WTC11 (cell line): ENCODE data around the gene CTIF. TPM values are rescaled to one million over a fixed set of nuclear protein-coding genes. Genes with fewer than 3 reads are reported as not detected.

ENCODE experiments used
- ATAC-seq: fragments of 200-7000 bp; cut with Tn5 transposase; 2 replicates; pipeline ENCODE4 v1.10.0; 2021; ENCODE audit warnings: mild to moderate bottlenecking, moderate library complexity
- CTCF ChIA-PET: fragments of 300-600 bp; sonication (Branson Sonifier 250); formaldehyde crosslinking; loops from one replicate; lab custom pipeline; 2021; ENCODE audit warnings: antibody characterized with exemption; lab: Charles Lee
- POLR2A ChIA-PET: fragments of 350-600 bp; sonication (Branson Sonifier 250); formaldehyde crosslinking; loops from one replicate; lab custom pipeline; 2021; ENCODE audit warnings: antibody characterized with exemption; lab: Charles Lee
- DNase-seq: peaks from one replicate; pipeline ENCODE4 v3.0.0; 2021; ENCODE audit warnings: low spot score
- H3K27ac Mint-ChIP-seq: 2 replicates; pipeline ENCODE4 v1.8.0; 2021; ENCODE audit warnings: mixed read lengths
- H3K27me3 Mint-ChIP-seq: 2 replicates; pipeline ENCODE4 v1.8.0; 2021; ENCODE audit warnings: low read depth, mild to moderate bottlenecking, moderate library complexity, mixed read lengths
- H3K36me3 Mint-ChIP-seq: 2 replicates; pipeline ENCODE4 v1.8.0; 2021; ENCODE audit warnings: mixed read lengths
- H3K4me1 Mint-ChIP-seq: 2 replicates; pipeline ENCODE4 v1.8.0; 2022; ENCODE audit warnings: mixed read lengths
- H3K4me3 Mint-ChIP-seq: 2 replicates; pipeline ENCODE4 v1.8.0; 2021; ENCODE audit warnings: mild to moderate bottlenecking, moderate library complexity, mixed read lengths
- H3K9me3 Mint-ChIP-seq: 2 replicates; pipeline ENCODE4 v1.8.0; 2021; ENCODE audit warnings: mixed read lengths
- ATF1 ChIP-seq: sonication (generic); formaldehyde crosslinking; IDR thresholded peaks from 2 replicates; pipeline ENCODE4 v1.8.1; 2023; ENCODE audit warnings: mild to moderate bottlenecking, moderate library complexity, missing genetic modification reagents
- CREM ChIP-seq: sonication (generic); formaldehyde crosslinking; IDR thresholded peaks from 2 replicates; pipeline ENCODE4 v1.8.1; 2022; ENCODE audit warnings: mild to moderate bottlenecking, missing genetic modification reagents, moderate library complexity
- E2F5 ChIP-seq: sonication (generic); formaldehyde crosslinking; IDR thresholded peaks from 2 replicates; pipeline ENCODE4 v1.8.1; 2022; ENCODE audit warnings: mild to moderate bottlenecking, moderate library complexity, missing genetic modification reagents
- ETV6 ChIP-seq: sonication (generic); formaldehyde crosslinking; IDR thresholded peaks from 2 replicates; pipeline ENCODE4 v1.8.1; 2022; ENCODE audit warnings: mild to moderate bottlenecking, missing genetic modification reagents
- FOXP1 ChIP-seq: sonication (generic); formaldehyde crosslinking; IDR thresholded peaks from 2 replicates; pipeline ENCODE4 v1.8.0; 2022; ENCODE audit warnings: missing genetic modification reagents, mild to moderate bottlenecking, moderate library complexity, borderline replicate concordance
- FOXP4 ChIP-seq: sonication (generic); formaldehyde crosslinking; IDR thresholded peaks from 2 replicates; pipeline ENCODE4 v1.8.0; 2022; ENCODE audit warnings: mild to moderate bottlenecking, missing genetic modification reagents
- GABPB1 ChIP-seq: sonication (generic); formaldehyde crosslinking; IDR thresholded peaks from 2 replicates; pipeline ENCODE4 v1.8.1; 2023; ENCODE audit warnings: mild to moderate bottlenecking, missing genetic modification reagents
- GTF2I ChIP-seq: fragments of 250-450 bp; sonication (Bioruptor Pico); conservative IDR thresholded peaks from 2 replicates; pipeline ENCODE4 v1.4.0; 2021; ENCODE audit warnings: mild to moderate bottlenecking
- IRF2 ChIP-seq: sonication (generic); formaldehyde crosslinking; IDR thresholded peaks from 2 replicates; pipeline ENCODE4 v1.8.0; 2022; ENCODE audit warnings: low read depth, missing genetic modification reagents, borderline replicate concordance
- MLX ChIP-seq: sonication (generic); formaldehyde crosslinking; IDR thresholded peaks from 2 replicates; pipeline ENCODE4 v1.8.1; 2023; ENCODE audit warnings: mild to moderate bottlenecking, missing genetic modification reagents, moderate library complexity
- MXD4 ChIP-seq: fragments of 250-450 bp; sonication (Bioruptor Pico); IDR thresholded peaks from 2 replicates; pipeline ENCODE4 v1.8.0; 2021; ENCODE audit warnings: mild to moderate bottlenecking, moderate library complexity, borderline replicate concordance
- PRDM15 ChIP-seq: sonication (generic); formaldehyde crosslinking; IDR thresholded peaks from 2 replicates; pipeline ENCODE4 v1.8.0; 2022; ENCODE audit warnings: missing genetic modification reagents
- RELA ChIP-seq: sonication (generic); formaldehyde crosslinking; IDR thresholded peaks from 2 replicates; pipeline ENCODE4 v1.8.1; 2022; ENCODE audit warnings: missing genetic modification reagents, mild to moderate bottlenecking, borderline replicate concordance
- TEAD1 ChIP-seq: sonication (generic); formaldehyde crosslinking; IDR thresholded peaks from 2 replicates; pipeline ENCODE4 v1.8.0; 2022; ENCODE audit warnings: mild to moderate bottlenecking, missing genetic modification reagents
- ZBTB43 ChIP-seq: sonication (generic); formaldehyde crosslinking; IDR thresholded peaks from 2 replicates; pipeline ENCODE4 v1.8.1; 2023; ENCODE audit warnings: mild to moderate bottlenecking, missing genetic modification reagents
- ZNF219 ChIP-seq: sonication (generic); formaldehyde crosslinking; IDR thresholded peaks from 2 replicates; pipeline ENCODE4 v1.8.0; 2023; ENCODE audit warnings: missing genetic modification reagents, mild to moderate bottlenecking, borderline replicate concordance
- ZNF416 ChIP-seq: fragments of 250-450 bp; sonication (Bioruptor Pico); IDR thresholded peaks from 2 replicates; pipeline ENCODE4 v1.9.0; 2021; ENCODE audit warnings: mild to moderate bottlenecking, inconsistent platforms
- ZNF532 ChIP-seq: fragments of 250-450 bp; sonication (Bioruptor Pico); IDR thresholded peaks from 2 replicates; pipeline ENCODE4 v1.9.0; 2021; ENCODE audit warnings: mild to moderate bottlenecking, borderline replicate concordance
- total RNA-seq: library from RNA; stranded (reverse); gene quantifications from 3 replicates; pipeline ENCODE4 v1.2.3, GENCODE V29; 2021

CTIF gene
- total RNA-seq, 1 experiment from 2014 or later = 28.5 TPM

- TF ChIP-seq ZNF219 (CRISPR knock-in tag) = no peak
- no peak for TF ChIP-seq E2F5
- TF ChIP-seq ATF1 (CRISPR knock-in tag) = no peak
- TF ChIP-seq ZNF532 = no peak
- no peak for TF ChIP-seq TEAD1 (CRISPR knock-in tag)
- no peak for TF ChIP-seq RELA
These were observed 160.9 kb downstream of the CTIF start (continued) for GRCh38 chr18:48699761-48700160.

GRCh38 chr18:48700446-48700845, 161.6 kb downstream of the CTIF start:
- ChIA-PET CTCF (no interaction called here), POLR2A (no interaction called here)
- DNase-seq (no peak), ATAC-seq (no peak)
- Mint-ChIP-seq H3K9me3 (no peaks in the 10 kb centered on the region), H3K27me3 (no peaks in the 10 kb centered on the region), H3K27ac (no peak overlapping the region), H3K4me1 (no peaks in the 10 kb centered on the region), H3K4me3 (no peak overlapping the region), H3K36me3 (no peaks in the 10 kb centered on the region)
- no peak for TF ChIP-seq MLX
- TF ChIP-seq FOXP4 (CRISPR knock-in tag) = no peak
- no peak for TF ChIP-seq FOXP1 (CRISPR knock-in tag)
- no peak for TF ChIP-seq GTF2I (CRISPR knock-in tag)
- no peak for TF ChIP-seq ETV6 (CRISPR knock-in tag)
- no peak for TF ChIP-seq IRF2 (CRISPR knock-in tag)
- TF ChIP-seq ZNF219 (CRISPR knock-in tag) = no peak
- no peak for TF ChIP-seq ZNF416 (CRISPR knock-in tag)
- TF ChIP-seq CREM = no peak
- no peak for TF ChIP-seq GABPB1 (CRISPR knock-in tag)
- TF ChIP-seq PRDM15 = no peak
- TF ChIP-seq MXD4 (CRISPR knock-in tag) = no peak
- no peak for TF ChIP-seq ZBTB43 (CRISPR knock-in tag)
